Mucosa of gallbladder (tissue), 1 donor: ENCODE data around the gene PMF1. TPM values are rescaled to one million over a fixed set of nuclear protein-coding genes. Genes with fewer than 3 reads are reported as not detected.

Experiments
- DNase-seq: peaks from one replicate; pipeline ENCODE4 v3.0.0-alpha.2; 2020; ENCODE audit warnings: low spot score
- total RNA-seq: library from RNA; stranded (reverse); gene quantifications from one replicate; pipeline ENCODE4 v1.2.1, GENCODE V29; 2021
- donor health status: DM: no; HTN: no; CAD: no.

The PMF1 gene
- total RNA-seq, 1 donor from 2014 or later, result 43.4 TPM

- DNase-seq, result no peak
These were observed 53.2 kb downstream of the PMF1 start for GRCh38 chr1:156266051-156266450.

- no peak for DNase-seq
These were observed 55.5 kb downstream of the PMF1 start for GRCh38 chr1:156268336-156268735.

GRCh38 chr1:156270314-156270713 lies 57.5 kb downstream of the PMF1 start:
- DNase-seq, result no peak

GRCh38 chr1:156276532-156276931 lies 63.7 kb downstream of the PMF1 start:
- no peak for DNase-seq

GRCh38 chr1:156276966-156277381 lies 64.2 kb downstream of the PMF1 start:
- no peak for DNase-seq

- no peak for DNase-seq
These were observed 67.0 kb downstream of the PMF1 start for GRCh38 chr1:156279837-156280236.

- no peak for DNase-seq
These were observed 68.5 kb downstream of the PMF1 start for GRCh38 chr1:156281281-156281680.

- peak; percentile 38 for DNase-seq
These were observed 69.1 kb downstream of the PMF1 start for GRCh38 chr1:156281693-156282478.

- peak; percentile 98 for DNase-seq
These were observed 69.8 kb downstream of the PMF1 start, which contains the start of gene SMG5 for GRCh38 chr1:156282479-156283222. SMG5 (minus strand) TSS chr1:156282825; CDS start chr1:156282680, 145 bp downstream.

GRCh38 chr1:156283521-156283920 lies 70.7 kb downstream of the PMF1 start:
- DNase-seq, result no peak

- no peak for DNase-seq
These were observed 71.3 kb downstream of the PMF1 start, which contains the start of gene TMEM79 for GRCh38 chr1:156284112-156284511. TMEM79 (plus strand) TSS chr1:156284325; CDS start chr1:156285227, 902 bp downstream.

GRCh38 chr1:156284757-156285156 lies 72.0 kb downstream of the PMF1 start:
- no peak for DNase-seq

GRCh38 chr1:156285437-156285836 lies 72.6 kb downstream of the PMF1 start:
- no peak for DNase-seq

- no peak for DNase-seq
These were observed 73.3 kb downstream of the PMF1 start for GRCh38 chr1:156286061-156286460.

Other genes starting within 250 kb of the PMF1 start
- 142 TPM for gene ARHGEF2, start 234.5 kb upstream of the PMF1 start, total RNA-seq
- gene SSR2, start 192.1 kb upstream of the PMF1 start, total RNA-seq, result 217 TPM
- gene UBQLN4, start 159.2 kb upstream of the PMF1 start, total RNA-seq, result 34.1 TPM
- gene LAMTOR2, start 158.2 kb upstream of the PMF1 start, total RNA-seq, result 77.0 TPM
- 103 TPM for gene RAB25, start 151.8 kb upstream of the PMF1 start, total RNA-seq
- 1.4 TPM for gene MEX3A, start 130.5 kb upstream of the PMF1 start, total RNA-seq
- gene LMNA, start 98.3 kb upstream of the PMF1 start, total RNA-seq, result 293 TPM
- gene SEMA4A, start 59.4 kb upstream of the PMF1 start, total RNA-seq, result 24.4 TPM
- 25.0 TPM for gene SLC25A44, start 18.9 kb upstream of the PMF1 start, total RNA-seq
- 3.0 TPM for gene BGLAP, start 29.2 kb downstream of the PMF1 start, total RNA-seq
- gene PAQR6, start 35.0 kb downstream of the PMF1 start, total RNA-seq, result 7.6 TPM
- 107 TPM for gene SMG5, start 69.8 kb downstream of the PMF1 start, total RNA-seq
- gene TMEM79, start 71.3 kb downstream of the PMF1 start, total RNA-seq, result 9.6 TPM
- gene GLMP, start 82.7 kb downstream of the PMF1 start, total RNA-seq, result 67.1 TPM
- not detected for gene VHLL, start 86.3 kb downstream of the PMF1 start, total RNA-seq
- 202 TPM for gene CCT3, start 125.3 kb downstream of the PMF1 start, total RNA-seq
- gene TSACC, start 125.5 kb downstream of the PMF1 start, total RNA-seq, result not detected
- 0.29 TPM for gene RHBG, start 156.2 kb downstream of the PMF1 start, total RNA-seq